Natural killer cell (primary cell): Measurements from ENCODE around the gene ZBTB7A. TPM values are rescaled to one million over a fixed set of nuclear protein-coding genes. Genes with fewer than 3 reads are reported as not detected.

ENCODE experiments used
- ATAC-seq, 3 donors: fragments of 150-1000 bp in 2 of 3; fragments of 200-7000 bp in 1 of 3; cut with Tn5 transposase; 1 replicate in 1 of 3; 2 replicates in 2 of 3; pipeline ENCODE4 v1.10.0; 2021; ENCODE audit warnings: mild to moderate bottlenecking in 2 of 3, moderate library complexity in 2 of 3
- DNase-seq, 2 donors: peaks; one replicate each; pipeline versions ENCODE4 v3.0.0 to v3.0.0-alpha.2; 2013 to 2021; ENCODE audit warnings: mixed read lengths in 1 of 2
- H3K27ac ChIP-seq: one replicate; pipeline ENCODE4 v1.5.1; 2013; ENCODE audit warnings: mild to moderate bottlenecking, low read length
- H3K27me3 ChIP-seq: one replicate; pipeline ENCODE4 v1.6.1; 2013; ENCODE audit warnings: low read length; ENCODE audit not compliant: control insufficient read depth, insufficient read depth
- H3K36me3 ChIP-seq: one replicate; pipeline ENCODE4 v1.6.1; 2013; ENCODE audit warnings: low read length; ENCODE audit not compliant: control insufficient read depth, insufficient read depth
- H3K4me1 ChIP-seq: one replicate; pipeline ENCODE4 v1.6.1; 2013; ENCODE audit warnings: low read length; ENCODE audit not compliant: control insufficient read depth, insufficient read depth
- H3K4me3 ChIP-seq: one replicate; pipeline ENCODE4 v1.5.1; 2013; ENCODE audit warnings: low read length
- H3K9me3 ChIP-seq: one replicate; pipeline ENCODE4 v1.6.1; 2013; ENCODE audit warnings: low read length; ENCODE audit not compliant: control insufficient read depth, insufficient read depth
- H3K27ac Mint-ChIP-seq, 2 donors: one replicate each; pipeline ENCODE4 v1.8.0; 2022; ENCODE audit warnings: mild to moderate bottlenecking in 2 of 2, mixed read lengths in 2 of 2, moderate library complexity in 1 of 2
- H3K27me3 Mint-ChIP-seq, 2 donors: one replicate each; pipeline ENCODE4 v1.8.0; 2022; ENCODE audit warnings: low read depth in 2 of 2, mixed read lengths in 2 of 2
- H3K36me3 Mint-ChIP-seq: one replicate; pipeline ENCODE4 v1.8.0; 2022; ENCODE audit warnings: mixed read lengths
- H3K4me1 Mint-ChIP-seq, 2 donors: one replicate each; pipeline ENCODE4 v1.8.0; 2022; ENCODE audit warnings: mixed read lengths in 2 of 2
- H3K4me3 Mint-ChIP-seq: one replicate; pipeline ENCODE4 v1.8.0; 2022; ENCODE audit warnings: mild to moderate bottlenecking, moderate library complexity, mixed read lengths
- H3K9me3 Mint-ChIP-seq, 2 donors: one replicate each; pipeline ENCODE4 v1.8.0; 2022; ENCODE audit warnings: mixed read lengths in 2 of 2
- WGBS: methylation state at CpG from one replicate; pipeline ENCODE4 v1.1.7; 2013; ENCODE audit warnings: missing lambda C conversion rate; ENCODE audit not compliant: insufficient coverage; 5-methylcytosine and 5-hydroxymethylcytosine counted together
- intact Hi-C: fragments of 100-400 bp; cut with micrococcal nuclease; formaldehyde crosslinking; loops from one replicate; pipeline ENCODE4 v1.14.2; 2022
- total RNA-seq, 4 donors: library from RNA; stranded (reverse); fragments of 120-200 nt in 1 of 4; gene quantifications; one replicate each; pipeline versions ENCODE4 v1.2.3 to v1.2.4, GENCODE V29; 2013 to 2022
- TF ChIP-seq, protein P1 (sequence below): fragments of 200-600 bp; IDR thresholded peaks from one replicate; pipeline ENCODE4 v1.8.0; 2022; ENCODE audit warnings: antibody characterized with exemption

Gene ZBTB7A
- total RNA-seq, 3 donors from 2014 or later (not counting 1 experiment from before 2014, with no cell fraction given) = 81.6 to 97.7 (median 82.9) TPM

DNA sequence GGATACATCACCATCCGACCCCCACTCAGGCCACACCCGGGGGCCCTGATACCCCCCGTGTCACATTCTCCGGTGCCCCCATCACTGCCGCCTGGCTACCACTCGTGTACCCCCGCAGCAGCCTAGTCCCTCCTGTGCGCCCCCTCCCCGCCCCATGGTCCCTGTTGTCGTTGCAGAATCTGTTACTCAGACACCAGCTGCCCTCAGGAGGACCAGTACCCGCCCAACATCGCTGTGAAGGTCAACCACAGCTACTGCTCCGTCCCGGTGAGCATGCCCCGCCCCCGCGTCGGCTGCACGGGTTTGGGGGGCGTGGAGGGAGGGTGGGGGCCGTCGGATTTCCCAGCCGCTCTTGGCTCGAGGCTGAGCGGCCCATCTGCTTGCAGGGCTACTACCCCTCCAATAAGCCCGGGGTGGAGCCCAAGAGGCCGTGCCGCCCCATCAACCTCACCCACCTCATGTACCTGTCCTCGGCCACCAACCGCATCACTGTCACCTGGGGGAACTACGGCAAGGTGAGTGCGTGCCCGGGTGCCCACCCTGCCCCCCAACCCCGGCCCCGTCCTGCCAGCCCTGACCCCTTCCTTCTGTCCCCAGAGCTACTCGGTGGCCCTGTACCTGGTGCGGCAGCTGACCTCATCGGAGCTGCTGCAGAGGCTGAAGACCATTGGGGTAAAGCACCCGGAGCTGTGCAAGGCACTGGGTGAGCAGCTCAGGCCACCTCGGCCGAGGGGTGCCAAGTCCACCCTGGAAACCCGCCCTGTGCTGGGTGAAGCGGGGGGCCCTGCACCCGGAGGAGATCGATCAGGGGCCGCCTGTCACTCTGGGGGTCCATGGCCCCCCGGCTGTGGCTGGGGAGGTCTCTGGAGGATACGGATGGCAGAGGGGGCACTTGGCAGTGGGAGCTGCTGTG lies 38.1 kb downstream of the ZBTB7A start:
- intact Hi-C loops = no loop called here
- Mint-ChIP-seq H3K36me3 (no peaks in the 10 kb centered on the region), H3K4me3 (no peak overlapping the region), H3K4me1 (peaks cover 0 to 6% of the 10 kb centered on the region in 2 donors), H3K27me3 (no peaks in the 10 kb centered on the region), H3K9me3 (no peaks in the 10 kb centered on the region), H3K27ac (no peak overlapping the region)
- no peaks in the 10 kb centered on the region for H3K9me3 ChIP-seq
- H3K27me3 ChIP-seq = no peaks in the 10 kb centered on the region
- peaks cover 36% of the 10 kb centered on the region for H3K36me3 ChIP-seq
- H3K4me3 ChIP-seq = no peak overlapping the region
- DNase-seq = no peak
- ATAC-seq = no peak
- no peaks in the 10 kb centered on the region for H3K4me1 ChIP-seq
- no peak overlapping the region for H3K27ac ChIP-seq
- WGBS = 96% methylated on average over 48 of the region's 48 CpGs
- TF ChIP-seq, protein P1, sequence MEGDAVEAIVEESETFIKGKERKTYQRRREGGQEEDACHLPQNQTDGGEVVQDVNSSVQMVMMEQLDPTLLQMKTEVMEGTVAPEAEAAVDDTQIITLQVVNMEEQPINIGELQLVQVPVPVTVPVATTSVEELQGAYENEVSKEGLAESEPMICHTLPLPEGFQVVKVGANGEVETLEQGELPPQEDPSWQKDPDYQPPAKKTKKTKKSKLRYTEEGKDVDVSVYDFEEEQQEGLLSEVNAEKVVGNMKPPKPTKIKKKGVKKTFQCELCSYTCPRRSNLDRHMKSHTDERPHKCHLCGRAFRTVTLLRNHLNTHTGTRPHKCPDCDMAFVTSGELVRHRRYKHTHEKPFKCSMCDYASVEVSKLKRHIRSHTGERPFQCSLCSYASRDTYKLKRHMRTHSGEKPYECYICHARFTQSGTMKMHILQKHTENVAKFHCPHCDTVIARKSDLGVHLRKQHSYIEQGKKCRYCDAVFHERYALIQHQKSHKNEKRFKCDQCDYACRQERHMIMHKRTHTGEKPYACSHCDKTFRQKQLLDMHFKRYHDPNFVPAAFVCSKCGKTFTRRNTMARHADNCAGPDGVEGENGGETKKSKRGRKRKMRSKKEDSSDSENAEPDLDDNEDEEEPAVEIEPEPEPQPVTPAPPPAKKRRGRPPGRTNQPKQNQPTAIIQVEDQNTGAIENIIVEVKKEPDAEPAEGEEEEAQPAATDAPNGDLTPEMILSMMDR = no peak

DNA sequence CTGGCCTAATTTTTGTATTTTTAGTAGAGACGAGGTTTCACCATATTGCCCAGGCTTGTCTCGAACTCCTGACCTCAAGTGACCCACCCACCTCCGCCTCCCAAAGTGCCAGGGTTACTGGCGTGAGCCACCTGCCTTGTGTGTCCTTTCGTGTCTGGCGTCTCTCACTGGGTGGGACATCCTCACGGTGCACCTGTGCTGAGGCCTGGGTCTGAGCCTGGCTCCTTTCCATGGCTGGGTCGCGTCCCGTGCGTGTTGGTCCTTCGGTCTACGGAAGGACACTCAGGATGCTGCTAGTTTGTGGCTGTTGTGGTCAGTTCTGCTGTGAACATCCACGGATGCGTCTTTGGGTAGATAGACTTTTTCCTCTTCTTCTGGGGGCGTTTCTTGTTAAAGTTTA lies 39.6 kb downstream of the ZBTB7A start:
- peaks cover 27% of the 10 kb centered on the region for H3K36me3 ChIP-seq
- H3K36me3 Mint-ChIP-seq = no peaks in the 10 kb centered on the region

DNA sequence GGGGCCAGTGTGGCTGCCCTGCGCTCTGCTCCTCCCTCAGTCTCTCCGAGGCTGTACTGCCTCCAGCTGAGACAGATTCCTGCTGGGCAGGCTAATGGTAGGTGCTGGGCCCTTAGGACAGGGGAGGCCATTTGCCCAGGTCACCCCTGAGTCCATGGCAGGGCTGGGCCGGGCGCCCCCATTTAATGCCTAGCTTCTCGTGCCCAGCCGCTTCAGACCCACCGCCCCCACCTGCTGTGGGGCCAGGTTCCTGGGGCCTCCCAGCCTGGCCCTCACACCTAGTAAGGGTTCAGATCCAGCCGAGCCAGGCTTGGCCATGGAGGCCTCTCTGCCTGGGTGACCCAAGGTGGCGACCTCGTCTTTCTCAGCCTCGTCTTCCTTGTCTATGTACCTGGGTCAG lies 41.4 kb downstream of the ZBTB7A start:
- 72% methylated on average over 11 of the region's 11 CpGs for WGBS
- Histone ChIP-seq H3K9me3 (no peaks in the 10 kb centered on the region), H3K4me3 (no peak overlapping the region), H3K27me3 (no peaks in the 10 kb centered on the region), H3K4me1 (no peaks in the 10 kb centered on the region), H3K27ac (no peak overlapping the region), H3K36me3 (peaks cover 20% of the 10 kb centered on the region)
- intact Hi-C loops = no loop called here
- no peaks in the 10 kb centered on the region for H3K9me3 Mint-ChIP-seq
- H3K27me3 Mint-ChIP-seq = no peaks in the 10 kb centered on the region
- H3K4me3 Mint-ChIP-seq = no peak overlapping the region
- ATAC-seq (peak in 2 of 3 donors; percentile 18 to 24), DNase-seq (no peak)
- H3K4me1 Mint-ChIP-seq = peaks cover 0 to 4% of the 10 kb centered on the region in 2 donors
- TF ChIP-seq, protein P1 = no peak
- no peak overlapping the region for H3K27ac Mint-ChIP-seq
- H3K36me3 Mint-ChIP-seq = no peaks in the 10 kb centered on the region

More for the DNA sequence above, 39.6 kb downstream of the ZBTB7A start:
- no peak overlapping the region for H3K4me3 Mint-ChIP-seq
- TF ChIP-seq, protein P1 = no peak
- Histone ChIP-seq H3K27ac (no peak overlapping the region), H3K27me3 (no peaks in the 10 kb centered on the region), H3K4me1 (no peaks in the 10 kb centered on the region), H3K4me3 (no peak overlapping the region), H3K9me3 (no peaks in the 10 kb centered on the region)
- peaks cover 0 to 6% of the 10 kb centered on the region in 2 donors for H3K4me1 Mint-ChIP-seq
- no peaks in the 10 kb centered on the region for H3K9me3 Mint-ChIP-seq
- no peaks in the 10 kb centered on the region for H3K27me3 Mint-ChIP-seq
- DNase-seq = no peak
- 95% methylated on average over 15 of the region's 16 CpGs for WGBS
- no peak overlapping the region for H3K27ac Mint-ChIP-seq
- intact Hi-C loops = no loop called here
- no peak for ATAC-seq
